Esophagus muscularis mucosa (tissue), 3 donors: ENCODE data around the gene TMCO4.

Experiments used
- CTCF ChIP-seq, 3 experiments: fragments of 200-600 bp in 2 of 3; fragments of 450-650 bp in 1 of 3; sonication (generic) in 2 of 3; IDR thresholded peaks; one replicate each; pipeline ENCODE4 v1.5.1; 2017 to 2019; ENCODE audit warnings: antibody characterized with exemption in 3 of 3, mild to moderate bottlenecking in 2 of 3, moderate library complexity in 1 of 3
- POLR2A ChIP-seq: fragments of 450-650 bp; IDR thresholded peaks from one replicate; pipeline ENCODE4 v1.6.1; 2017; ENCODE audit warnings: antibody characterized with exemption, moderate library complexity, mild to moderate bottlenecking, low read depth

- TF ChIP-seq POLR2A = no peak
- no peak for TF ChIP-seq CTCF (IDR thresholded peaks at IDR 0.05)
Observed at GRCh38 chr1:19643121-19643520, 156.6 kb downstream of the TMCO4 start.
